ENCODE results near the gene OMP. TPM values are rescaled to one million over a fixed set of nuclear protein-coding genes. Genes with fewer than 3 reads are reported as not detected.

Gene OMP
- total and polyA plus RNA-seq, 5 experiments from 2014 or later: 1.1 TPM; not detected in 4

- Mint-ChIP-seq H3K27ac (no peak overlapping the region), H3K4me3 (no peak overlapping the region), H3K27me3 (peaks cover 6 to 32% (median 20%) of the 10 kb centered on the region in 5 donors), H3K4me1 (peaks cover 0 to 4% (median under 1%) of the 10 kb centered on the region in 4 donors), H3K36me3 (no peaks in the 10 kb centered on the region), H3K9me3 (no peaks in the 10 kb centered on the region)
- POLR2A ChIA-PET: no interaction called here
- DNase-seq (no peak), ATAC-seq (no peak)
Measured at GRCh38 chr11:77135069-77135468, 32.4 kb downstream of the OMP start.

- peaks cover 0 to 9% (median under 1%) of the 10 kb centered on the region in 4 donors for H3K4me1 Mint-ChIP-seq
- no peak overlapping the region for H3K27ac Mint-ChIP-seq
- H3K9me3 Mint-ChIP-seq: no peaks in the 10 kb centered on the region
- H3K27me3 Mint-ChIP-seq: peaks cover 6 to 33% (median 20%) of the 10 kb centered on the region in 5 donors
- DNase-seq (no peak), ATAC-seq (no peak)
- POLR2A ChIA-PET: no interaction called here
- H3K4me3 Mint-ChIP-seq: no peak overlapping the region
- H3K36me3 Mint-ChIP-seq: no peaks in the 10 kb centered on the region
Measured at GRCh38 chr11:77136074-77136473, 33.4 kb downstream of the OMP start.

- peak overlapping the region in 1 of 10 donors; percentile 0 for H3K27ac Mint-ChIP-seq
- no peaks in the 10 kb centered on the region for H3K36me3 Mint-ChIP-seq
- no peak for ATAC-seq
- H3K4me3 Mint-ChIP-seq: no peak overlapping the region
- H3K4me1 Mint-ChIP-seq: peaks cover 3 to 13% (median 5%) of the 10 kb centered on the region in 4 donors
- DNase-seq: no peak
- H3K9me3 Mint-ChIP-seq: no peaks in the 10 kb centered on the region
- POLR2A ChIA-PET: no interaction called here
- peaks cover 6 to 33% (median 20%) of the 10 kb centered on the region in 5 donors for H3K27me3 Mint-ChIP-seq
Measured at GRCh38 chr11:77136784-77137420, 34.3 kb downstream of the OMP start.

GRCh38 chr11:77137421-77137820 lies 34.8 kb downstream of the OMP start:
- Mint-ChIP-seq H3K4me1 (peaks cover 7 to 19% (median 10%) of the 10 kb centered on the region in 4 donors), H3K9me3 (no peaks in the 10 kb centered on the region), H3K4me3 (no peak overlapping the region), H3K36me3 (no peaks in the 10 kb centered on the region), H3K27me3 (peaks cover 6 to 33% (median 20%) of the 10 kb centered on the region in 5 donors), H3K27ac (no peak overlapping the region)
- ATAC-seq: no peak
- DNase-seq: no peak
- POLR2A ChIA-PET: no interaction called here

- Mint-ChIP-seq H3K36me3 (no peaks in the 10 kb centered on the region), H3K27ac (no peak overlapping the region), H3K27me3 (peaks cover 6 to 33% (median 20%) of the 10 kb centered on the region in 5 donors), H3K9me3 (no peaks in the 10 kb centered on the region), H3K4me3 (no peak overlapping the region), H3K4me1 (peaks cover 9 to 26% (median 17%) of the 10 kb centered on the region in 4 donors)
- DNase-seq (no peak), ATAC-seq (no peak)
- POLR2A ChIA-PET: no interaction called here
Measured at GRCh38 chr11:77138106-77138649, 35.5 kb downstream of the OMP start.

- no peak for DNase-seq
- H3K4me1 Mint-ChIP-seq: peaks cover 14 to 33% (median 20%) of the 10 kb centered on the region in 4 donors
- no peak for ATAC-seq
- H3K9me3 Mint-ChIP-seq: no peaks in the 10 kb centered on the region
- no peaks in the 10 kb centered on the region for H3K36me3 Mint-ChIP-seq
- POLR2A ChIA-PET: no interaction called here
- H3K27ac Mint-ChIP-seq: peak overlapping the region in 1 of 10 donors; percentile 23
- no peak overlapping the region for H3K4me3 Mint-ChIP-seq
- peaks cover 6 to 33% (median 20%) of the 10 kb centered on the region in 5 donors for H3K27me3 Mint-ChIP-seq
Measured at GRCh38 chr11:77139201-77139600, 36.6 kb downstream of the OMP start.

GRCh38 chr11:77140231-77140851 lies 37.7 kb downstream of the OMP start:
- POLR2A ChIA-PET: no interaction called here
- Mint-ChIP-seq H3K4me1 (peaks cover 14 to 33% (median 20%) of the 10 kb centered on the region in 4 donors), H3K4me3 (no peak overlapping the region), H3K9me3 (no peaks in the 10 kb centered on the region), H3K36me3 (no peaks in the 10 kb centered on the region), H3K27me3 (peaks cover 6 to 33% (median 20%) of the 10 kb centered on the region in 5 donors), H3K27ac (peak overlapping the region in 1 of 10 donors; percentile 6)
- no peak for ATAC-seq
- no peak for DNase-seq

- H3K36me3 Mint-ChIP-seq: no peaks in the 10 kb centered on the region
- peak overlapping the region in 1 of 10 donors; percentile 25 for H3K27ac Mint-ChIP-seq
- ATAC-seq (no peak), DNase-seq (no peak)
- H3K27me3 Mint-ChIP-seq: peaks cover 5 to 33% (median 20%) of the 10 kb centered on the region in 5 donors
- POLR2A ChIA-PET: no interaction called here
- H3K4me1 Mint-ChIP-seq: peaks cover 16 to 33% (median 20%) of the 10 kb centered on the region in 4 donors
- no peaks in the 10 kb centered on the region for H3K9me3 Mint-ChIP-seq
- no peak overlapping the region for H3K4me3 Mint-ChIP-seq
Measured at GRCh38 chr11:77141034-77141433, 38.4 kb downstream of the OMP start.

GRCh38 chr11:77141475-77141874 lies 38.8 kb downstream of the OMP start:
- DNase-seq (no peak), ATAC-seq (no peak)
- Mint-ChIP-seq H3K4me1 (peaks cover 17 to 33% (median 21%) of the 10 kb centered on the region in 4 donors), H3K27ac (peak overlapping the region in 1 of 10 donors; percentile 73), H3K9me3 (no peaks in the 10 kb centered on the region), H3K4me3 (no peak overlapping the region), H3K36me3 (no peaks in the 10 kb centered on the region), H3K27me3 (peaks cover 5 to 31% (median 18%) of the 10 kb centered on the region in 5 donors)
- POLR2A ChIA-PET: no interaction called here

- H3K27me3 Mint-ChIP-seq: peaks cover under 1 to 23% (median 13%) of the 10 kb centered on the region in 5 donors
- POLR2A ChIA-PET: no interaction called here
- no peaks in the 10 kb centered on the region for H3K36me3 Mint-ChIP-seq
- ATAC-seq (peak; percentile 78 to 89), DNase-seq (peak in 3 of 10 donors; percentile 12 to 34 (median 30))
- H3K4me1 Mint-ChIP-seq: peaks cover 19 to 38% (median 24%) of the 10 kb centered on the region in 4 donors
- H3K4me3 Mint-ChIP-seq: peak overlapping the region in 5 of 10 donors; percentile 13 to 44 (median 20)
- peak overlapping the region in 5 of 10 donors; percentile 6 to 39 (median 7) for H3K27ac Mint-ChIP-seq
- H3K9me3 Mint-ChIP-seq: no peaks in the 10 kb centered on the region
Measured at GRCh38 chr11:77142091-77142975, 39.7 kb downstream of the OMP start.

GRCh38 chr11:77143405-77144020 lies 40.9 kb downstream of the OMP start:
- POLR2A ChIA-PET: no interaction called here
- no peak overlapping the region for H3K4me3 Mint-ChIP-seq
- H3K9me3 Mint-ChIP-seq: no peaks in the 10 kb centered on the region
- H3K27me3 Mint-ChIP-seq: peaks cover 0 to 16% (median 13%) of the 10 kb centered on the region in 5 donors
- DNase-seq (no peak), ATAC-seq (no peak)
- H3K36me3 Mint-ChIP-seq: no peaks in the 10 kb centered on the region
- peak overlapping the region in 4 of 10 donors; percentile 1 to 73 (median 53) for H3K27ac Mint-ChIP-seq
- peaks cover 28 to 49% (median 33%) of the 10 kb centered on the region in 4 donors for H3K4me1 Mint-ChIP-seq

- no peaks in the 10 kb centered on the region for H3K9me3 Mint-ChIP-seq
- H3K36me3 Mint-ChIP-seq: no peaks in the 10 kb centered on the region
- no peak overlapping the region for H3K4me3 Mint-ChIP-seq
- H3K27me3 Mint-ChIP-seq: peaks cover 0 to 8% (median 5%) of the 10 kb centered on the region in 5 donors
- peaks cover 28 to 50% (median 36%) of the 10 kb centered on the region in 4 donors for H3K4me1 Mint-ChIP-seq
- ATAC-seq (no peak), DNase-seq (peak in 1 of 10 donors; percentile 10)
- no peak overlapping the region for H3K27ac Mint-ChIP-seq
- POLR2A ChIA-PET: no interaction called here
Measured at GRCh38 chr11:77144196-77144856, 41.7 kb downstream of the OMP start.

All from naive thymus-derived CD8-positive, alpha-beta T cell (primary cell).